A549 treated with Mapracorat at 1 μM for 4 hours (cell line): ENCODE results near the gene EIF1AX. TPM values are rescaled to one million over a fixed set of nuclear protein-coding genes. Genes with fewer than 3 reads are reported as not detected.

Experiments used
- total RNA-seq: library from RNA; stranded (reverse); fragments of 200-300 nt; extraction: Qiagen RNA extraction; gene quantifications from 5 replicates; pipeline ENCODE4 v1.2.3, GENCODE V29; 2022

EIF1AX gene
- 95.3 to 101 TPM (median 96.7 TPM) in 5 replicates for total RNA-seq

GRCh38 chrX:20141281-20142220 lies at the start of gene EIF1AX:
TSS of gene EIF1AX (minus strand) at chrX:20141838. CDS start at chrX:20141640, 198 bp downstream.

GRCh38 chrX:20116577-20117240 lies 24.9 kb downstream of the EIF1AX start, which contains the start of gene MAP7D2:
TSS of gene MAP7D2 (minus strand) at chrX:20116907. CDS start at chrX:20116879, 28 bp downstream.

Other genes with a start within 250 kb of the EIF1AX start
- 2.5 to 4.3 TPM (median 3.5 TPM) in 5 replicates for gene BCLAF3, start 150.8 kb downstream of the EIF1AX start, total RNA-seq
- 5.1 to 6.1 TPM (median 5.7 TPM) in 5 replicates for gene MAP7D2, start 24.9 kb downstream of the EIF1AX start, total RNA-seq
- 36.7 to 51.1 TPM (median 42.7 TPM) in 5 replicates for gene RPS6KA3, start 125.1 kb upstream of the EIF1AX start, total RNA-seq